ENCODE data around the gene PARM1.

PARM1 gene

DNA sequence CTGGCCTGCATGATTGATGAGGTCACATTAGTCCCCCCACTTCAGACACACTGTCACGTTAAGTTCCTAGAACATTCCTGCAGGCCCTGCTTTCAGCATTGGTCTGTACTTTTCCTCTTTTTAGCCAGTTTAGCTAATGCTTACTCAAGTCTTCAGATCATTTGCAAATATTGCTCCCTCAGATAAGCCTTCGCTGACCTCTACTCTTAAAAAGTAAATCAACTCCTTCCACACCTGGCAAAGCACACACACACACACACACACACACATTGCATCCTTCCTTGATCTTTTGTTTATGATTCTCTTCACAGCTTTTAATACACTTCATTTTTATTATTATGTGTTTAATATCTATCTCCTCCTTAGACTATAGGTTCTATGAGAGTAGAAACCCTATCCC is 31.4 kb downstream of the PARM1 start:
- peaks cover 0 to 8% of the 10 kb centered on the region in 2 donors for H3K4me1 ChIP-seq (ENCODE audit: control insufficient read depth in 1 of 2, insufficient read depth in 2 of 2, low read length in 2 of 2)

DNA sequence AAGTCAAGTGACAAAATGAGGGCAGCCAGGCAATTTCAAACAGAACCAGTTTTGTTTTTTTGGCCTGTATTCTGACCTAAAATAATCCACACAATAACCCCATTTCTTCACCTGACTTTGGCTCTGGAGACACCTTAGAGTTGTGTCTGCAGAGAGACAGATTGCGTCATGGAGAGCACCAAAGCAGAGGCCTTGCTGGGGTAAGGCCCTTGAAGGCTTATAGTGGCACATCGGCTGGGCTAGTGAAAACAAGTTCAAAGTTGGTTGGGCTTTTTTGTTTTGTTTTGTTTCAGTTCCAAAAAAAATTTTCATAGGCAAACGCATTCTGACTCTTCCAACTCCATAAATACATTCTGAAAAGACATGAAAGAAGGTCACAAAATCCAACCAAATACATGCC is 34.4 kb downstream of the PARM1 start:
- no peak overlapping the region for H3K27ac ChIP-seq (ENCODE audit: low read length)
- H3K27me3 ChIP-seq (ENCODE audit: low read depth, low read length): no peaks in the 10 kb centered on the region
- H3K4me1 ChIP-seq (ENCODE audit: control insufficient read depth in 1 of 2, insufficient read depth in 2 of 2, low read length in 2 of 2): peaks cover 0 to 8% of the 10 kb centered on the region in 2 donors
- no peaks in the 10 kb centered on the region for H3K36me3 ChIP-seq (ENCODE audit: control insufficient read depth in 1 of 2, insufficient read depth in 2 of 2, low read length in 2 of 2)
- no peak overlapping the region for H3K4me3 ChIP-seq (ENCODE audit: low read depth in 1 of 2, low read length in 2 of 2)
- H3K9me3 ChIP-seq (ENCODE audit: control insufficient read depth in 1 of 2, low read length in 2 of 2): no peaks in the 10 kb centered on the region

More for the DNA sequence above, 31.4 kb downstream of the PARM1 start:
- Histone ChIP-seq H3K9me3 (ENCODE audit: control insufficient read depth in 1 of 2, low read length in 2 of 2) (peaks cover 0 to 2% of the 10 kb centered on the region in 2 donors), H3K27ac (ENCODE audit: low read length) (no peak overlapping the region), H3K36me3 (ENCODE audit: control insufficient read depth in 1 of 2, insufficient read depth in 2 of 2, low read length in 2 of 2) (no peaks in the 10 kb centered on the region), H3K27me3 (ENCODE audit: low read depth, low read length) (no peaks in the 10 kb centered on the region), H3K4me3 (ENCODE audit: low read depth in 1 of 2, low read length in 2 of 2) (no peak overlapping the region)

DNA sequence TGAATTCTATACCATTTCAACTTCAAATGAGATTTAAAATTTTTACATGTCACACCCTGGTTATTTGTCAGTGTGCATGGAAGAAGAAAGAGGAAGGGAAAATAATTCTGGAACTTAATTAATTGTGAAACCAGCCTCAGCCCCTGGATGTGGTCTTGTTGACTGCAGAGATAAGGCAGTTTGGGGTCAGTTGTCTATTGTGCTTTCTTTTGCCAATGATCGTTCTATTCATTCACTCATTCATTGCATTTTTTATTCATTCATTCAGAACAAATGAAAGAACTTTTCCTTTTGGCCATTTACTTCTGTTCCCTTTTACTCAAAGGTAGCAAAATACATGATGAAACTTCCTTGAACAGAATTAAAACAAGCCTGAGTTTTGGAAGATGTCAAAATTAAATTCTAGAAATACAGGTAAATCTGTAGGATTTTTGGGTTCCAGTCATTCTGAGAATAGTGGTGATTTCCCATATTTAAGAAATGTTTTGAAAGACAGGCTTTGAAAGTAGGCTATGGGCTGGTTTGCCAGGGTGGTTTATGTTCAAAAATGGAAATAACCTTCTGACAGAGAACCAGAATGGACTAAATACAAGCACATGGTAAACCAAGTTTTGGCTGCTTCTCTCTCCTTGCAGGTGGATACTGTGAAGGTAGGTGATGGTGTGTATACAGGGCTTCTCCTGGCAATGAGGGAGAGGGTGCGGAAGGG is 35.7 kb downstream of the PARM1 start:
- Histone ChIP-seq H3K4me3 (ENCODE audit: low read depth in 1 of 2, low read length in 2 of 2) (no peak overlapping the region), H3K36me3 (ENCODE audit: control insufficient read depth in 1 of 2, insufficient read depth in 2 of 2, low read length in 2 of 2) (no peaks in the 10 kb centered on the region), H3K27ac (ENCODE audit: low read length) (no peak overlapping the region), H3K9me3 (ENCODE audit: control insufficient read depth in 1 of 2, low read length in 2 of 2) (no peaks in the 10 kb centered on the region), H3K27me3 (ENCODE audit: low read depth, low read length) (no peaks in the 10 kb centered on the region), H3K4me1 (ENCODE audit: control insufficient read depth in 1 of 2, insufficient read depth in 2 of 2, low read length in 2 of 2) (peaks cover 0 to 8% of the 10 kb centered on the region in 2 donors)

DNA sequence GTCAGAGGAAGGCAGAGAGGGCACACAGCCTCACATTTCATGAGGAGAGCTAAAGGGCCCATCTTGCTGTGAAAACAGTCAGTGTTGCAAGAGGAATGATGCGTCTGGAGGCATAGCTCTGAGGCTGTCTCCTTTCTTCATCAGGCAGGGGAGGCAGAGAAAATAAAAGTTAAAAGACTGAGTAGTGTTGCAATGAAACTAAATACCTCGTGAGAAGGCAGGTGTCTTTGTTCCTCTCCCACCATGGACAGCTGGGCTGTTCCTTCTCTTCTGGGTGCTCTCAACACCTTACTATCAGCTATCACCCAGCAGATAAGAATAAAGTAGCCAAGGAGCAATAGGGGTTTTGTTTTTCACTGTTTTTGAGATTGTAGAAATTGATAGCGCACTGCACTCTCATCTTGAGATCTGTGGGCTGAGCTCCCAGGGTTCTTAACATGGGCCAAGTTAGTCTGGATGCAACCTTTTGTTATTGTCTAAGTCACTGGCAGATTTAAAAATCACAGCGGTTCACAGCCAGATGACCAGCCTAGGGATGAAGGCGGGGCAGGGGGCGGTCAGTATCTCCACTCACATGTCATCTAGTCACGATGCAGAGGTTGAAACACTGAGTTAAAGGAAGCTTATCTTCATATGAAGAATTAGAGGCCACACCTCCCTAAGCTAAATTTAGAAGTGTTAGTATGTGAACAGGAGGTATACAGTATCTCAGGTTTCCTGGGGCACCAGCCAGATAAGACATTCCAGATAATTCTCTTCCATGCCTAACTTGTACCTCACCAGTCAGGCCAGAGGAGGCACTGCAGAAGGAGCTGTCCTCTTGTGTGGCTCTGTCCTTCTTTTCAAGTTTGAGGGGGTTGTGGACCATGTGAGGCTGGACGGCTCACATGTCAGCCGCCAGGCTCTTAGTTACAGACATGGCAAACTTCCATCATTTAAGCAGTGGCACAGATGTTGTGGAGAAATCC is 36.9 kb downstream of the PARM1 start:
- no peaks in the 10 kb centered on the region for H3K27me3 ChIP-seq (ENCODE audit: low read depth, low read length)
- no peak overlapping the region for H3K4me3 ChIP-seq (ENCODE audit: low read depth in 1 of 2, low read length in 2 of 2)
- H3K36me3 ChIP-seq (ENCODE audit: control insufficient read depth in 1 of 2, insufficient read depth in 2 of 2, low read length in 2 of 2): no peaks in the 10 kb centered on the region
- no peaks in the 10 kb centered on the region for H3K9me3 ChIP-seq (ENCODE audit: control insufficient read depth in 1 of 2, low read length in 2 of 2)
- peaks cover 0 to 8% of the 10 kb centered on the region in 2 donors for H3K4me1 ChIP-seq (ENCODE audit: control insufficient read depth in 1 of 2, insufficient read depth in 2 of 2, low read length in 2 of 2)
- H3K27ac ChIP-seq (ENCODE audit: low read length): no peak overlapping the region

DNA sequence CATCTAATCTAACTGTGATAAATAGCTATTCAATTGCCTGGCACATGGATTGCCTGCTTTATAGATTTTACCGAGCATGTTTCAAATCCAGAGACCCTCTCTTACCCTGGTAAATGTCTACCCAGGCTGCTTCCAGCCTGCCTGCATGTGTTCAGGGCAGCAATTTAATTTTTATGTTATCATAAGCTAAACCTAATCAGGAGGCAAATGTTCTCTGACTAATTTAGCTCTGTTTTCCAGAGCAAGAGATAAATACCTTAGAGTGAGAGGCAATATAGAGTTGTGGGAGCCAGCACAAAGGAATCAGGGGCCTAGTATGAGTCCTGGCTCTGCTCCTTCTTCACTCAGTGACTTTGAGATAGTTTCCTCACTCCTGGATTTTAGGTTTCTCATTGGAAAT is 37.7 kb downstream of the PARM1 start:
- Histone ChIP-seq H3K4me3 (ENCODE audit: low read depth in 1 of 2, low read length in 2 of 2) (no peak overlapping the region), H3K4me1 (ENCODE audit: control insufficient read depth in 1 of 2, insufficient read depth in 2 of 2, low read length in 2 of 2) (peaks cover 0 to 8% of the 10 kb centered on the region in 2 donors), H3K27ac (ENCODE audit: low read length) (no peak overlapping the region), H3K36me3 (ENCODE audit: control insufficient read depth in 1 of 2, insufficient read depth in 2 of 2, low read length in 2 of 2) (no peaks in the 10 kb centered on the region), H3K27me3 (ENCODE audit: low read depth, low read length) (no peaks in the 10 kb centered on the region), H3K9me3 (ENCODE audit: control insufficient read depth in 1 of 2, low read length in 2 of 2) (no peaks in the 10 kb centered on the region)

DNA sequence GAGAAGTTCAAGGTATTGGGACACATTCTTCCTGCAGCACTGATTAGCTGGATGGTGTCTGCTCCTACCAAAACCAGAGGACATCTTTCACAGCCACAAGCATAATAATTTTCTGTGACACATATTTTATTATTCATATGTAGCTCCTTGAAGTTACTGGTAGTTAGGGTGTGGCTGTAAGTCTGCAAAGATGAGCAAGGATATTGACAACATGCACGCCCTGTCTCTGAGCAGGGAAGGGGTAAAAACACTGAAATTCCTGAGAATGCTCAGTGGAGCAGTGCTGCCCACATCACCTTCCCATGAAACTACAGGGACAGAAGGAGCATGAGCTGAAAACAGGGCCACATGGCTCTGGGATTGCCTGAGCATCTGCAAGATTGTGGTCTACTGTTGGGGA is 38.9 kb downstream of the PARM1 start:
- peaks cover 0 to 8% of the 10 kb centered on the region in 2 donors for H3K4me1 ChIP-seq (ENCODE audit: control insufficient read depth in 1 of 2, insufficient read depth in 2 of 2, low read length in 2 of 2)
- H3K36me3 ChIP-seq (ENCODE audit: control insufficient read depth in 1 of 2, insufficient read depth in 2 of 2, low read length in 2 of 2): no peaks in the 10 kb centered on the region
- no peak overlapping the region for H3K4me3 ChIP-seq (ENCODE audit: low read depth in 1 of 2, low read length in 2 of 2)
- H3K9me3 ChIP-seq (ENCODE audit: control insufficient read depth in 1 of 2, low read length in 2 of 2): no peaks in the 10 kb centered on the region
- H3K27ac ChIP-seq (ENCODE audit: low read length): no peak overlapping the region
- H3K27me3 ChIP-seq (ENCODE audit: low read depth, low read length): no peaks in the 10 kb centered on the region

DNA sequence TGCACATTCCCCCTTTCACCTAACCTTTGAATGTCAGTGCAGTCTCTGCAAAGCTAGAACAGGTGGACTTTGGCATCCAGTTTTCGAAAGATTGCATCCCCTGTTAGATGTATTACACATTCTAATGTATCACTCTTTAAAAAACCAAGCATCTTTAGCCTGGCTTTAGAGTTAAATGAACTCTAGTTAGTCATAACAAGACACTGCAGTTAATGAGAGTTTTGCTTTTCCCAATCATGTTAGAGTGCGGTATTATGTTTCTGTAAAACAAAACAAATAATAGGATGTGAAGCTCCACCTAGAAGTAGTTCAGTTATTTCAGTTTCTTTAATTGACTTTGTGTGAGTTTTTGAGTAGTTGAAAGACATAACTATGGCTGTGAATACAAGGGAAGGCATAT is 42.2 kb downstream of the PARM1 start:
- Histone ChIP-seq H3K27ac (ENCODE audit: low read length) (no peak overlapping the region), H3K36me3 (ENCODE audit: control insufficient read depth in 1 of 2, insufficient read depth in 2 of 2, low read length in 2 of 2) (no peaks in the 10 kb centered on the region)

DNA sequence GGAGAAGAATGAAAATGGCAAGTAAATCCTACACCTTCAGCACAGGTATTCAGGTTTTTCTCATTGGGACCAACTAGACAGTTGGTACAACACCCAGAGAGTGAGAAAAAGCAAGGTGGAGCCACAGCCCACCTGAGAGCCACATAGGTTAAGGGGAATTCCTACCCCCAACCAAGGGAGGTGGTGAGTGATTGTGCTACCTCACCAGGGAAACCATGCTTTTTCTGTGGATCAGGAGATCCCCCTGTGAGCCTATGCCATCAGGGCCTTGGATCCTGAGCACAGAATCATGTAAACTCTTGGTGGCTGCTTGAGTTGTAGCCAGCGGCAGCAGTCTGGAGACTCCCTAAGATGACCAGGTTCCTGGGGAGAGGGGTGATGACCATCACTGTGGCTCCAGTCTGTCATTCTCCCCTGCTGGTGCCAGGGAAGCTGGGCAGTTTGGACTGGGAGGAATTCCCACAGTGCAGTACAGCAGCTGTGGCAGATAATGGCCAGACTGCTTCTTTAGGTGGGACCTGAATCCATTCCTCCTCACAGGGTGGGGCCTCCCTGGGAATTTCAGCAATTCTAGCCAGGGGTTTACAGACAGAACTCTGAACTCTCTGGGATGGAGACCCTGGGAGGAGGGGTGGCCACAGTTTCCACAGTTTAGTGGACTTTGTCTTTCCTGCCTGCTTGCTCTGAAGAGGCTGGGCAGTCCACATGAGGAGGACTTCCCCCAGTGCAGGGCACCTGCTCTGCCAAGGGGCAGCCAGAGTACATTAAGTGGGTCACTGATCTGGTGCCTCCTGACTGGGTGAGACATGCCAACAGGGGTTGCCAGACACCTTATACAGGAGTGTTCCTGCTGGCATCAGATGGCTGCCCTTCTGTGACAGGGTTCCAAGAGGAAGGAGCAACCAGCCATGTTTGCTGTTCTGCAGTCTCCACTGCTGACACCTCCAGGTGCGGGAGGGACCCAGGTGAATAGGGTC is 43.2 kb downstream of the PARM1 start:
- no peak overlapping the region for H3K27ac ChIP-seq (ENCODE audit: low read length)
- H3K9me3 ChIP-seq (ENCODE audit: control insufficient read depth in 1 of 2, low read length in 2 of 2): peaks cover 0 to 3% of the 10 kb centered on the region in 2 donors
- H3K4me1 ChIP-seq (ENCODE audit: control insufficient read depth in 1 of 2, insufficient read depth in 2 of 2, low read length in 2 of 2): no peaks in the 10 kb centered on the region
- no peaks in the 10 kb centered on the region for H3K27me3 ChIP-seq (ENCODE audit: low read depth, low read length)
- no peaks in the 10 kb centered on the region for H3K36me3 ChIP-seq (ENCODE audit: control insufficient read depth in 1 of 2, insufficient read depth in 2 of 2, low read length in 2 of 2)
- no peak overlapping the region for H3K4me3 ChIP-seq (ENCODE audit: low read depth in 1 of 2, low read length in 2 of 2)

More for the DNA sequence above, 42.2 kb downstream of the PARM1 start:
- peaks cover 0 to 3% of the 10 kb centered on the region in 2 donors for H3K9me3 ChIP-seq (ENCODE audit: control insufficient read depth in 1 of 2, low read length in 2 of 2)
- H3K4me3 ChIP-seq (ENCODE audit: low read depth in 1 of 2, low read length in 2 of 2): no peak overlapping the region
- no peaks in the 10 kb centered on the region for H3K27me3 ChIP-seq (ENCODE audit: low read depth, low read length)
- no peaks in the 10 kb centered on the region for H3K4me1 ChIP-seq (ENCODE audit: control insufficient read depth in 1 of 2, insufficient read depth in 2 of 2, low read length in 2 of 2)

DNA sequence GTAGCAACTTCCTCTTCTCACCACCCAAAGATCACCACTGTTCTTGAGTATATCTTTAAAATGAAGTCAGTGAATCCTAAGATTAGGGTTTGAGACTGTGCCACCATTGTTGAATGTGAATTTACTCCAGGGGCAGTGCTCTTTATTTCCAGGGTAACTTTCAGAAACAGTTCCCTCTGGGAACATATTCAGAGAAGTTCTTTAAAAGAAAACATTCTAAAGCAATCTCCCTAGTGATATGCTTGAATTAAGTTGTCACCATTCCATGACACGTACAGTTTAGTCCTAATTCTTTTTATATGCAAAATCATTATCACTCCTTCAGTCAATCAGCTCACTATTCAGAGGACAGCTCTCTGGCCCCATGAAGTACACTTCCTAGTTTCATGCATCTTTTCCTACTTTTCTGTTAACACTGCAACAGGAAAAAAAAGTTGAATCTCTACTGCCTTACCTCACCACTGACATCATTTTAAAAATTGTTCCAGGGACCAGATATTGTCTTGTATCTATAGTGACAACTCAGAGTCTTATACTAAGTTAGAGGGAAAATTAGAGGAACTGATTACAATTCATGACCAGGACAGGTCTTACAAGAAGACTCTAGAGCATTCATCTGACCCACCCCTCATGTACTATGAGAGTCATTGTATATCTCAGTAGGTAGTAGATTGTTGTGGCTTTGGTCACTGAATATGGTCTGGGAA is 49.8 kb downstream of the PARM1 start:
- Histone ChIP-seq H3K4me3 (ENCODE audit: low read depth in 1 of 2, low read length in 2 of 2) (no peak overlapping the region), H3K36me3 (ENCODE audit: control insufficient read depth in 1 of 2, insufficient read depth in 2 of 2, low read length in 2 of 2) (no peaks in the 10 kb centered on the region)

DNA sequence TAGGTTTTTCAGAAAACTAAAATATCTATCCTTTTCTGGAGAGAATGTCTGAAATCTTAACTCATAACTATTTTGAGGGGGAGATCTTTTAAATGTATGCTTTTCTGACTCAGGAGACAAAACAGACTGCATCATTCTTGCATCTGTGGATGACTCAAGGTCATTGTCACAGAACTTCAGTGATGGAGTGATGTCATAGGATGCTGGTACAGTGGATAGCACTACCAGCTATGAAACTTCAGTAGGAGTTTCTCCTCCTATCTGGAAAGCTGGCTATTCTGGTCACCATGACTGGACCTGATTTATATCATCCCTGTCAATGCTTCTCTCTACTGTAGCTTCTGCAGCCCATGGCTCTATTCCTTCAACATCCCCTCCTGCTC is 50.3 kb downstream of the PARM1 start:
- no peaks in the 10 kb centered on the region for H3K27me3 ChIP-seq (ENCODE audit: low read depth, low read length)

More for the DNA sequence above, 49.8 kb downstream of the PARM1 start:
- Histone ChIP-seq H3K27ac (ENCODE audit: low read length) (no peak overlapping the region), H3K9me3 (ENCODE audit: control insufficient read depth in 1 of 2, low read length in 2 of 2) (peaks cover 0 to under 1% of the 10 kb centered on the region in 2 donors), H3K4me1 (ENCODE audit: control insufficient read depth in 1 of 2, insufficient read depth in 2 of 2, low read length in 2 of 2) (no peaks in the 10 kb centered on the region), H3K27me3 (ENCODE audit: low read depth, low read length) (no peaks in the 10 kb centered on the region)

More for the DNA sequence above, 50.3 kb downstream of the PARM1 start:
- Histone ChIP-seq H3K4me3 (ENCODE audit: low read depth in 1 of 2, low read length in 2 of 2) (no peak overlapping the region), H3K9me3 (ENCODE audit: control insufficient read depth in 1 of 2, low read length in 2 of 2) (no peaks in the 10 kb centered on the region), H3K36me3 (ENCODE audit: control insufficient read depth in 1 of 2, insufficient read depth in 2 of 2, low read length in 2 of 2) (no peaks in the 10 kb centered on the region), H3K27ac (ENCODE audit: low read length) (no peak overlapping the region), H3K4me1 (ENCODE audit: control insufficient read depth in 1 of 2, insufficient read depth in 2 of 2, low read length in 2 of 2) (no peaks in the 10 kb centered on the region)
